Mammary epithelial cell (primary cell): ENCODE measurements around the gene NFS1.

ENCODE experiments used
- CTCF ChIP-seq, 2 donors: IDR thresholded peaks in 1 of 2; conservative IDR thresholded peaks in 1 of 2; 2 replicates each; pipeline ENCODE4 v1.5.1; 2011 to 2012; ENCODE audit warnings: inconsistent platforms in 2 of 2, low read length in 2 of 2, mild to moderate bottlenecking in 2 of 2, control low read depth in 1 of 2, low read depth in 1 of 2; ENCODE audit not compliant: insufficient read depth in 1 of 2; ENCODE audit errors: extremely low read depth in 1 of 2
- EZH2 ChIP-seq: IDR thresholded peaks from 2 replicates; pipeline ENCODE4 v1.6.1; 2012; ENCODE audit warnings: low read length, inconsistent platforms, borderline replicate concordance

GRCh38 chr20:35632539-35633115 lies 66.5 kb downstream of the NFS1 start:
- TF ChIP-seq CTCF (conservative IDR thresholded peaks at IDR 0.05 in 1 of 2, IDR thresholded peaks at IDR 0.05 in 1 of 2; ENCODE audit: extremely low read depth in 1 of 2, insufficient read depth in 1 of 2, low read depth in 1 of 2, low read length in 2 of 2) (no peak), EZH2 (no peak)
